HG03378 (cell line): ENCODE data around the gene RABIF.
A peak's percentile ranks its signal among the peaks of the same experiment; 100 is the strongest.
"Not testable (repeated sequence)": the region's sequence is repeated elsewhere in the genome, so short reads cannot be mapped to it uniquely, and the experiment has no call there.

Experiments used
- ATAC-seq: cut with Tn5 transposase; IDR thresholded peaks from one replicate; pipeline ENCODE4 v1.9.1; 2021; ENCODE audit warnings: mild to moderate bottlenecking, moderate library complexity; ENCODE audit not compliant: unreplicated experiment

Gene RABIF

DNA sequence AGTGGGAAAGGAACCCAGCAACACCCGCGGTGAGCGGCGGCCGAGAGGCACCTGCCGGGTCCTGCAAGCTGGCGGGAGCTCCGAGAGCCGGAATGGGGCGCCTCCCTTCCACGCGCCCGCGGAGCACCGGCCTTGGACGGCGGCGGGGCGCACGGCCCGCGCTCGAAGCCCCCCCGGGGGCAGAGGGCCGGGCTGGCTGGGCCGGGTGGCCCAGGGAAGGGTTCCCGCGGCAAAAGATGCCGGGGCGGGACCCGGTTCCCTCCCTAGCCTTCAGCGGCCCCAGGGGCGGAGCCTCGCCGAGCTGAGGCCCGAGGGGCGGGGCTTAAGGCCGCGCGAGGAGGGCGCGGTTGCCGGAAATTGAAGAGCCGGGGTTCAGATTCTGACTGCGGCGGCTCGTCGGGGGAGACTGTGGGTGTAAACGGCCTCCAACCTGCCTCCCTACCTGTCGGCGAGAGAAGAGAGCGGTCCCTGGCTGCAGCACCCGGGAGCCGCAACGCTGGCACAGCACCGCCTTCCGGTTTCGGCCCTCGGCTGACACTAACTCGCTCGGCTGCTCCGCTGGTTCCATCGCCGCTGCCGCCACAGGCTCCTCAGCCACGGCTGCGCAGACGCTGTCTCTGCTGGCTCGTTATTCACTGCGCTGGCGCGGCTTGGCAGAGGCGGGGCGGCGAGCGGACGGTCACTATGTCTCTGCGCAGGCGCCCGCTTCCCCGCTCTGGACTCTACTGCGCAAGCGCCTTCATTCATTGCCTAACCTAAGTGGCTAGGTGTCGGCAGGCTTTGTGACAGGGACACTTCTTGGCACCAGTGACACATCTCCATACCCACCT is at the start of gene RABIF:
Gene RABIF (minus strand): TSS at position 619 of the 830 bp plus-strand sequence. CDS start 51 bp downstream, at position 568.
- ATAC-seq: peak; percentile 86

DNA sequence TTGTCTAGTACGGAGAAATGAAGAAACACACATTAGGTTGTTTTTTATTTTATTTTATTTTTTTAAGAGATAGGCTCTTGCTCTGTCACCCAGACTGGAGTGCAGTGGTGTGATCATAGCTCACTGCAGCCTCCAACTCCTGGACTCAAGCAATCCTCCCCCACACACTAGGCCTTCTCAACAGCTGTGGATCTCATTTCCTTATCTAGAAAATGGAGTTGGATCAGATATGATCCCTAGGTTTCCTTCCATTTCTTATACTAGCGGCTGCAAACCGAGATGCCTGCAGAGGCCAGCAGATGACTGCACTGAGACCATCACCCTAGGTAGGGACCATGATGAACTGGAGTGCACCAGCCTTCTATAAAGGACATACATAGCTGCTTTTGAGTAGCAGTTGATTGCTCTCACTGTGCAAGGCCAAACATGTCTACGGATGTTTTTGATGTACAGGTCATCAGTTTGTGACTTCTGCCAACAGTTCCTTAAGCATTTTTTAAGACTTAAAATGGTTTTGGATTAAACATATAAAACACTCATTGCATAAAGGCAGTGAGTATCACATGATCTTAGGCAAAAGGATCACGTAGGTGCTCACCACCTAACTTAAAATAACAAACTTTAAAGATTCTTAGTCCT is 49.5 kb upstream of the RABIF start:
- ATAC-seq: no peak

DNA sequence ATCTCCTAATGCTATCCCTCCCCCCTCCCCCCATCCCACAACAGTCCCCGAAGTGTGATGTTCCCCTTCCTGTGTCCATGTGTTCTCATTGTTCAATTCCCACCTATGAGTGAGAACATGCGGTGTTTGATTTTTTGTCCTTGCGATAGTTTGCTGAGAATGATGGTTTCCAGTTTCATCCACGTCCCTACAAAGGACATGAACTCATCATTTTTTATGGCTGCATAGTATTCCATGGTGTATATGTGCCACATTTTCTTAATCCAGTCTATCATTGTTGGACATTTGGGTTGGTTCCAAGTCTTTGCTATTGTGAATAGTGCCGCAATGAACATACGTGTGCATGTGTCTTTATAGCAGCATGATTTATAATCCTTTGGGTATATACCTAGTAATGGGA is 47.5 kb upstream of the RABIF start:
- ATAC-seq: not testable (repeated sequence)

DNA sequence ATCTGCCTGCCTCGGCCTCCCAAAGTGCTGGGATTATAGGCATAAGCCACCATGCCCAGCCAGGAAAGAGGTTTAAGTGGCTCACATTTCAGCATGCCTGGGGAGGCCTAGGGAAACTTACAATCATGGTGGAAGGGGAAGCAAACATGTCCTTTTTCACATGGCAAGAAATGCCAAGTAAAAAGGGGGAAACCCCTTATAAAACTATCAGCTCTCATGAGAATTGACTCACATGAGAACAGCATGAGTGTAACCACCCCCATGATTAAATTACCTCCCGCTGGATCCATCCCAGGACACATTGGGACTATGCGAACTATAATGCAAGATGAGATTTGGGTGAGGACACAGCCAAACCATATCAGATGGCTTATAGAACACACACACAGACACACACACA is 46.9 kb upstream of the RABIF start:
- ATAC-seq: no peak

DNA sequence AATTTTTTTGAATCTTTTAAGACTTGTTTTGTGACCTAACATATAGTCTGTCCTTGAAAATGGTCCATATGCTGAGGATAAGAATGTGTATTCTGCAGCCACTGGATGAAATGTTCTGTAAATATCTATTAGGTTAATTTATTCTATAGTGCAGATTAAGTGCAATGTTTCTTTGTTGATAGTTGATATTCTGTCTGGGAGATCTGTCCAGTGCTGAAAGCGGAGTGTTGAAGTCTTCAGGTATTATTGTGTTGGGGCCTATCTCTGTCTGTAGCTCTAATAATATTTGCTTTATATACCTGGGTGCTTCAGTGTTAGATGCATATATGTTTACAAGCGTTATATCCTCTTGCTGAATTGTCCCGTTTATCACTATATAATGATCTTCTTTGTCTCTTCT is 45.8 kb upstream of the RABIF start:
- ATAC-seq: no peak

DNA sequence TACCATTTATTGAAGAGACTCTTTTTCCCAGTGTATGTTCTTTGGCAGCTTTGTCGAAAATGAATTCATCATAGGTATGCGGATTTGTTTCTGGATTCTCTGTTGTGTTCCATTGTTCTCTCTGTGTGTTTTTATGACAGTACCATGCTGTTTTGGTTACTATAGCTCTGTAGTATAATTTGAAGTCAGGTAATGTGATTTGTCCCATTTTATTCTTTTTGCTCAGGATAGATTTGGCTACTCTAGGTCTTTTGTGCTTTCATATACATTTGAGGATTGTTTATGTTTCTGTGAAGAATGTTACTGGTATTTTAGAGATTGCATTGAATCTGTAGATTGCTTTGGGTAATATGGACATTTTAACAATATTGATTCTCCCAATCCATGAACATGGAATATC is 43.5 kb upstream of the RABIF start:
- ATAC-seq: no peak

DNA sequence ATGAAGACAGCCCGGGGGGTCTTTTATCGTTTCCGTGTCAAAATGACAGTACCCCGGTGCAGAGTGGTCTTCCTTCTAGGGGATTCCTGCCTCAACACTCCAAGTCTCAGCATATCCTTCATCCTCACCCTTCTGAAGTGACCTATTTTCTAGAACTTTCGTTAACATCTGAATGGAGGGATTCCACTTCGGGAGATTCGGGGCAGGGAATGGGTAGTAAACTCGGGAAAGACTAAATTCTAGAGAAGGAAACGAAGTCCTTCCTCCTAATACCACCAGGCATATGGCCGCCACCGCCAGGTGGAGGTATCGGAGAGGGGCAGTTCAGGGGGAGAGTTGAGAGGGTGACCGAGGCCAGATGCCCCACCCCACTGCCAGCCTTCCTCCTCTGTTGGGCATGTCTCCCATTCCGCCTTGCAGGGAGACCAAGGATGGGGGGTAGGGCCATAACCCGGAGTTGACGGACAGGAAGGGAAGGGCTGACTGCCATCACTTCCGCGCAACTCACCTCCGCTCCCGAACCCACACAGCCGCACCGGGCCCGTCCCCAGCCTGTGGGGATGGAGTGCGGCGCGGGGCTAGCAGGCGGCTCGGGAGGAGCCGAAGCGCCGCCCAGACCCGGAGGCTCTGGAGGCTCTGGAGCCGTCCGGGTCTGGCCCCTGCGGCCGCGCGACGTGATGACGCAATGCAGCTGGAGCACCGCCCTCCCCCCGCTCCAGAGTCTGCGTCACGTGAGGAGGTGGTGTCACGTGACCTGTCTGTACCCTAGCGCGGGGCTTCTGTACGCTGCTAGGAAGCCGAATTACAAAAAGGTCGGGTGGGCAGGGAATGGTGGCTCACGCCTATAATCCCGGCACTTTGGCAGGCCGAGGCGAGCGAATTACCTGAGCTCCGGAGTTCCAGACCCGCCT is 37.9 kb upstream of the RABIF start, which contains the start of gene KLHL12:
Gene KLHL12 (minus strand): TSS at position 654 of the 911 bp plus-strand sequence. CDS start 2,072 bp downstream, outside the sequence.
- ATAC-seq: peak; percentile 57

DNA sequence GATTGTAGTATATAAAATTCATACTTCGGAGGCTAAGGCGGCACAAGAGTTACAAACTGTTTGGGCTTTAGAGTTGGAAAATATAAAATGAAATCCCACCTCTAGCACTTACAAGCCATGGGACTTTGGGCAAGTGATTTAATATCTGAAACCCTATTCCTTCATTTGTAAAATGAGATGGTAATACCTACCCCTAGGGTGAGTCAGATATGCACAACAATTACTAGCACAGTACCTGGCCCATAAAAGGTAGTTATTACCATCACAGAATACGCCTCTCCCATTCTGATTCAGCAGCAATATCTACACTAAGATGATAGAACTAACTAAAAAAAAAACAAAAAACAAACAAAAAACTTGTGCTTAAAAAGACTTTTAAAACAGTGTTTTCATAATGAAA is 34.6 kb upstream of the RABIF start:
- ATAC-seq: no peak

DNA sequence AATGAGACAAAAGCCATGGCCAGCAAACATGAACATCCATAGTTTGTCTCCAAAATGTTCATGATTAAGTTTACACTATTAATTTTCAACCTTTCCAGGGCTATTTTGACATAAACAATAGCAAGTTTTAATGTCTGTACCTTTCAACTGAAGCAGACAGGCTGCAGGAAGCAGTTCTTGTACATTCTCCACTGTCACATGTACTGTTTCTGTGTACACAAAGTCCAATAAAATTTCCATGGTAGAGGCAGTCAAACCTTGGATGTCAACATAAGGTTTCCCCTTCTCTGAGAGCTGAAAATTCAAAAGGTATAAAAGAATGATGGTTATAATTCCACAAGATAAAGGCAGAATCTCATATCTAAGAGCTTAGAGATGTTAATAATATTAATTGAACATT is 30.7 kb upstream of the RABIF start:
- ATAC-seq: no peak

DNA sequence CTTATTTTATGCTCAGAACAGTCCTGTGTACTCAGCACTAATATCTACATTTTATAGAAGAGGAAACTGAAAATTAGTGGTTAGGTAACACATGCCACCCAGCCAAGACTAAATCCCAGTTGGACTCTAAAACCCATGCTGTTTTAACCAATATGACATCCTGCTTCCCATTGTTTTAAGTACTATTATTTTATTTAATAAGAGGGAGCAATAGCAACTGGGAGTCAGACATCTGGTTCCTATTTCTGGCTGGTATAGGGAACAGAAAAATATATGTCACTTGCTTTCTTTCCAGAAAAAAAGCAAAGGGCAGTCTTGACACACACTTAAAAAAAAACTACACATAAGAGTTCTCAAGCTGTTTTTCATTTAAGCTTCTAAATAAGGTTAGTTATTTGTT is 26.2 kb upstream of the RABIF start:
- no peak for ATAC-seq

DNA sequence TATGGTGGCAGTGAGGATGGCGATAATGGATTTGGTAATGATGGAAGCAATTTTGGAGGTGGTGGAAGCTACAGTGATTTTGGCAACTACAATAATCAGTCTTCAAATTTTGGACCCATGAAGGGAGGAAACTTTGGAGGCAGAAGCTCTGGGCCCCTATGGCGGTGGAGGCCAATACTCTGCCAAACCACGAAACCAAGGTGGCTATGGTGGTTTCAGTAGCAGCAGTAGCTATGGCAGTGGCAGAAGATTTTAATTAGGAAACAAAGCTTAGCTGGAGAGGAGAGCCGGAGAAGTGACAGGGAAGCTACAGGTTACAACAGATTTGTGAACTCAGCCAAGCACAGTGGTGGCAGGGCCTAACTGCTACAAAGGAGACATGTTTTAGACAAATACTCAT is 23.5 kb upstream of the RABIF start:
- ATAC-seq: not testable (repeated sequence)

DNA sequence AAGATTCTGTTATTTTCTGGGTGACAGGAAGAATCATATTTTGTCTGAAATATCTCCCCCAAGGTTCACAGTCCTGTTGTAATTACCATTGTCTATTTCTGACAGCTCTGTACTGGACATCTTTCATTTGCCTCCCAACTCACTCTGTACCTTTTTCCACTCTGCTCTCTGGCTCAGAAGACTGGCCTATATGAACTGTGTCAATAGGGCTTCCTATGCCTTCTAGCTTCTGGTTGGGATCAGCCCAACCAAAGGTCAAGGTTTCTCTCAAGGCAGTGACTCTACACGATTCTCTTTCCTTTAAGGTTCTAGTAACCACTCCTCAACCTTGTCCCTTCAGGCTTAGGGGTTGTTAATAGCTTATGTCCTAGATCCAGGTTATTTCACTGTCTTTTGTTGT is 20.5 kb upstream of the RABIF start:
- ATAC-seq: no peak

DNA sequence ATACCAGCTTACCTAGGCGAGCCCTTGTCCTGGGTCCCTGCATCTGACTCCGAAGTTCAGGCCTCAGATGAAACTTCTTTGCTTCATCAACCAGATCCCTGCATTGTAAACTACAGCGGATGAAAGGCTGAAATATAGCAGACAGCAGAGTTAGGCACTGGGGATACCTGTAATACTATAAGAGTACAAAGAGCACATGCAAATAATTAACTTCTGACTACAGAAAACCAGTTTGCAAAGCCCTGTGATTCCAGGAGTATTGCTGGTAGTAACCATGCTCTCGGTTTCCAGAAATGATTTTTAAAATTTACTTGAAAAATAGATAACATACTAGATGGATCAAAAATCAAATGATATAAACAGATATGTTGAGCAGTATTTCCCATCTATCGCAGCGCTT is 20.0 kb upstream of the RABIF start:
- ATAC-seq: no peak

DNA sequence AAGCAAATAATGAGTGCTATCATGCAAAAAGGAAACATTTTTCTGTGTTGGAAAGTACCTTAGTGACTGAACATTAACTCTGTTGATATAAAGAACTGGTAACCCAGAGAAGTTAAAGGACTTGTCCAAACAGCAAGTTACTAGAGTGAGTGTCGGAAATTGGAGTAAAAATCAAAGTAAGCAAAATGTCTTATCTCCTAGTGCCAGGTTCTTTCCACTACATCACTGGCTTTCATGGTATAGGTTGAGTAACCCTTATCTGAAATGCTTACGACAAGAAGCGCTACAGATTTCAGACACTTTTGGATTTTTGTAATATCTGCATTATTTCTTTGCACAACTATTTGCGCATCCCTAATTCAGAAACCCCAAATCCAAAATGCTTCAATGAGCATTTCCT is 16.4 kb upstream of the RABIF start:
- ATAC-seq: no peak

DNA sequence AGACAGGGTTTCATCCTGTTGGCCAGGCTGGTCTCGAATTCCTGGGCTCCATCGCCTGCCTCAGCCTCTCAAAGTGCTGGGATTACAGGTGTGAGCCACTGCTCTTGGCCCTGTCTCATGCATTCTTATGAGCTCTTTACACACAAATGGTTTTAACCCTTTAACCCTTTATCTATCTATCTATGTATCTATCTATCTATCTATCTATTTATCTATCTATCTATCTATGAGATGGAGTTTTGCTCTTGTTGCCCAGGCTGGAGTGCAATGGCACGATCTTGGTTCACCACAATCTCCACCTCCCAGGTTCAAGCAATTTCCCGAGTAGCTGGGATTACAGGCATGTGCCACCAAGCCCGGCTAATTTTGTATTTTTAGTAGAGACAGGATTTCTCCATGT is 14.9 kb upstream of the RABIF start:
- not testable (repeated sequence) for ATAC-seq

DNA sequence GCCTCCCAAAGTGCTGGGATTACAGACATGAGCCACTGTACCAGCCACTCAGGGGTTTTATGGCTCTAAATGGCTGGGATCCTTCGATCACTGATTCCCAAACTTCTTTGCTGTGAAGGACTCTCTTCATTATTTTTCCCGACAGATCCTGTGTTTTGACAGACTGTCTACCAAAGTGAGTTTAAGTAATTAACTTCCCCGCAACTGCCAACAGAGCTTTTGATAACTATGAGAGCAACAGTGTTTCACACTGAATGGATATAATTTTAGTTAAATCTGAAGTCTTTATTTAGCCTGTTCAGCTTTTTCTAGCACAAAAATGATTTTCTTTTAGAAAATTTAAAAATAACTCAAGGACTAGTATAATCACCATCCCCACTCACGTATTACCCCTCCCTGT is 12.6 kb upstream of the RABIF start:
- ATAC-seq: no peak

DNA sequence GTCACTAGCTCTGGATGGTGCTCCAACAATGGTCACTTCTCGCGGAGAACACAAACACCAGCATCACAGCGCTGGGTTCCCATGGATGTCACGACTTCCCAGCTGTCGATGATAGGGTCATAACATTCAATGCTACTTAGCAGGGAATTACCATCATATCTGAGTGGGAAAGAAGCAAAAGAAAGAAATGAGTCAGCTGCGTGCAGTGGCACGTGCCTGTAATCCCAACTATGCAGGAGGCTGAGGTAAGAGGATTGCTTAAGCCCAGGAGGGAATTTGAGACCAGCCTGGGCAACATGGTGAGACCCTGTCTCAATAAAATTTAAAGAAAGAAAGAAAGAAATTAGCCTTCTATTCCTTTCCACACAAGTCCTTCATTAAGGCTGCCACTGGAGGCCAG is 3.6 kb upstream of the RABIF start:
- no peak for ATAC-seq

DNA sequence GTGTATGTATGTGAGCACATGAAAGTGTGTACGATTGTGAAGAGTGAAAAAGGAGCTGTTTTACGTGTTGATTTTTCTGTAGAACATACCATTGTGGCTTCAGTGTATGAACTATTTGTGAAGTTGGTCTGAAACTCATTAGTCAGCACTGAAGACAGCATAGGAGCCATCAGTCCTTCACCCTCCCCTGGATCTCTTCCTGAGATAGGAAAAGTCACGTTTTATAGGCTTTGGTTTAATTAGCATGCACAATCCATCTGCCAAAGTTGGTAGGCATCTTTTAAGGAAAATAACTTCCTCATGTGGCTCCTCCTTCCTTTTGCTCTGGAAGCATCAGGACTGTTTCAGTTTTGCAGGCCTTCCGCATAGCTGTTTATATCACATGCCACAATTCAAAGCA is 1.4 kb upstream of the RABIF start:
- ATAC-seq: no peak

DNA sequence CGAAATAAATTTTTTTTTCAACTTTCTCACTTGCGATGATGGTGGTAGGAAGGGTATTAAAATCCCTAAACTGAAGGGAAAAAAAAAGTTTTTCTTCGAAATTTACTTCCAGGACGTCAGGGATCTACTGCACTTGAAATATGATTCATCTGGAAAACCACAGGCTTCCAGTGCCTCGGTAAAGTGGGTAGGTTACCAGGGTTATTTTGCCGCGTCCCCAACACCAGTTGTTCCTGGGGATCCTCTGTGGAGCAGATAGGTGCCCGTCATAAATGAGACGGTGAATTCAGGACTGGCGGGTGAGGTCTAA is 773 bp downstream of the RABIF start:
- ATAC-seq: no peak

DNA sequence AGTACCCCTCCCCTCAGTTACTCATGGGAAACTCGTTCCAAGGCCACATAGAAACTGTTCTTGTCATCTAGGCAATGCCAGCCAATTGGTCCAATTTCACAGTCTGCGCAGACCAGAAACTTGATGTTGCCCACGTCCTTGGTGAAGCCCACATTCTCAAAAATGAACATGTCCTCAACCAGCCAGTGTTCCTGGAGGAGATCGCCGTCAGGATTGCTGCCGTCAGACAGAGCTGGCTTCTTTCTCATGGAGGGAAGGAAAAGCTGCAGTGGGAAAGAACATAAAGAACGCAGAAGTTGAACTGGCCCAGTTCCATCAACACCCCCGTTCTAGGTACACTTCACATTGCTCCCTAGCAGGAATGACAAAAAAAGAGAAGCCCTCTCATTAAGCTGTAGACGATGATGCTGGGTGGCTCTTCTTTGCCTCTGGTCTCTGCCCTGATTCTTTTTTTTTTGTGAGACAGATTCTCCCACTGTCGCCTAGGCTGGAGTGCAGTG is 7.9 kb downstream of the RABIF start:
- ATAC-seq: no peak

DNA sequence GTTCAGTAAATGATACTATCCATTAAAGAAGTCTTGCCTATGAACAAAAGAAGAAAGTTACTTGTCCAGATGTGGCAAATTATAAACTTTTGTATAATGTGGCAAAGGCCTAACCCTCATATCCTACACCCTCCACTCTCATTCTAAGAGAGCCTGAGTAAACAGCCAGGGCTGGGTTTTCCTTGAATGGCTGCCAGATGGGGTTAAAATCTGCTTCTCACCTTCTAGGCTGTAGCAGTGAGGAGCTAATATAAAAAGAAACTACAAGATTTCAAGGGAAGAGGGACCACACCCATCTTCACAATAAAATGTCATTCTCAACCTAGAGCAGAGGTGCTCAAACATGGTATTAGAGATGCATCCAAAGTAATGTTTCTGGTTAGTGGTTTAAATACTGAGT is 8.9 kb downstream of the RABIF start:
- ATAC-seq: no peak
